ENCODE results near the gene REN. TPM values are rescaled to one million over a fixed set of nuclear protein-coding genes. Genes with fewer than 3 reads are reported as not detected.
A peak's percentile ranks its signal among the peaks of the same experiment; 100 is the strongest.

The REN gene
- total and polyA plus RNA-seq, 12 donors = 0.24 to 3.6 (median 0.95) TPM; not detected in 3

DNA sequence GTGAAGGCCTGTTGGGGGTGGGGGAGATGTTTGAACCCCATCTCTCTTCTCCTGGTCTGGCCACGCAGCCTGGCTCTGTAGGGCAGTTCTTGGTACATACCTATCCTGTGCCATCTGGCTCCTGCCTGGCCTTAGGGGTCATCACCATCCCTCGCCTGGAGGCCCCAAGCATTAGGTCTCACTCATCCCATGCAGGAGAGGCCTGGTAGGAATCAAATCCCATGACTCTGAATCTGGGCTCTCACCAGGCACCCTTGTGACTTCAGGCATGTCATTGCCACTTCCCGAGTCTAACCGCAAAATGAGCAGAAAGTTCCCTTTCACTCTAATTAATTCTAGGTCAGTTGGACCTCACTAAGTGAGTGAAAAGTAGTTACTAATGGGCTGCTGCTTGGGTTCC lies 51.5 kb downstream of the REN start:
- 85 to 96% (median 93%) methylated on average over 3 to 4 of the region's 4 CpGs for WGBS, 4 donors
- Histone ChIP-seq H3K36me3 (replicated peaks in 1 of 2) (peaks cover 0 to 23% of the 10 kb centered on the region in 2 donors), H3K9me3 (replicated peaks in 1 of 3) (no peaks in the 10 kb centered on the region), H3K4me1 (replicated peaks in 1 of 2) (peaks cover 13 to 19% of the 10 kb centered on the region in 2 donors), H3K27me3 (no peaks in the 10 kb centered on the region), H3K4me3 (no peak overlapping the region), H3K27ac (peak overlapping the region in 1 of 5 donors; percentile 31)
- TF ChIP-seq POLR2A (IDR thresholded peaks at IDR 0.05) = no peak
- TF ChIP-seq, protein P1, sequence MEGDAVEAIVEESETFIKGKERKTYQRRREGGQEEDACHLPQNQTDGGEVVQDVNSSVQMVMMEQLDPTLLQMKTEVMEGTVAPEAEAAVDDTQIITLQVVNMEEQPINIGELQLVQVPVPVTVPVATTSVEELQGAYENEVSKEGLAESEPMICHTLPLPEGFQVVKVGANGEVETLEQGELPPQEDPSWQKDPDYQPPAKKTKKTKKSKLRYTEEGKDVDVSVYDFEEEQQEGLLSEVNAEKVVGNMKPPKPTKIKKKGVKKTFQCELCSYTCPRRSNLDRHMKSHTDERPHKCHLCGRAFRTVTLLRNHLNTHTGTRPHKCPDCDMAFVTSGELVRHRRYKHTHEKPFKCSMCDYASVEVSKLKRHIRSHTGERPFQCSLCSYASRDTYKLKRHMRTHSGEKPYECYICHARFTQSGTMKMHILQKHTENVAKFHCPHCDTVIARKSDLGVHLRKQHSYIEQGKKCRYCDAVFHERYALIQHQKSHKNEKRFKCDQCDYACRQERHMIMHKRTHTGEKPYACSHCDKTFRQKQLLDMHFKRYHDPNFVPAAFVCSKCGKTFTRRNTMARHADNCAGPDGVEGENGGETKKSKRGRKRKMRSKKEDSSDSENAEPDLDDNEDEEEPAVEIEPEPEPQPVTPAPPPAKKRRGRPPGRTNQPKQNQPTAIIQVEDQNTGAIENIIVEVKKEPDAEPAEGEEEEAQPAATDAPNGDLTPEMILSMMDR (IDR thresholded peaks at IDR 0.05) = no peak
- intact Hi-C loops (cut with DNase I) = no loop called here
- no peak for DNase-seq

DNA sequence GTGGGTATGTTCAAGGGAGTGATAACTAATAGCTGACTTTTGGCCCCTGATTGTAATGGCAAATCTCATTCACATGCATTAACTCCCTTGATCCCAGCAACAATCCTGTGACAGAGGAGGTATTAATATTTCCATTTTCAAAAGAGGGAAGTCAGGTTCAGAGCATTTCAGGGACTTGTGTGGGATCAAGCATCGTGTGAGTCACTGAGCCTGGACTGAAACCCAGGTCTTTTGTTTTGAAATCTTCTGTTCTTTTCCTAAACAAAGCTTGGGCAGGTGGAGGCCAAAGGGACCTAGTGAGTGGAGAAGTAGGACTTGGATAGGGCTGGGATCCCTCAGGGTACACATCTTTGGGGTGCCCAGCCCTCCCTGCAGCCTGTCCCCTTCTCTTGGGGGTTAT lies 52.2 kb downstream of the REN start:
- Histone ChIP-seq H3K4me1 (replicated peaks in 1 of 2) (peaks cover 13 to 19% of the 10 kb centered on the region in 2 donors), H3K36me3 (replicated peaks in 1 of 2) (peaks cover 0 to 22% of the 10 kb centered on the region in 2 donors), H3K27me3 (no peaks in the 10 kb centered on the region), H3K4me3 (no peak overlapping the region), H3K27ac (peak overlapping the region in 1 of 5 donors; percentile 31), H3K9me3 (replicated peaks in 1 of 3) (no peaks in the 10 kb centered on the region)
- 28 to 53% (median 37%) methylated on average over 1 of the region's 1 CpG for WGBS, 4 donors
- DNase-seq = peak in 2 of 7 donors; percentile 34 to 40
- TF ChIP-seq POLR2A (IDR thresholded peaks at IDR 0.05) = no peak
- TF ChIP-seq, protein P1 (IDR thresholded peaks at IDR 0.05) = no peak
- intact Hi-C loops (cut with DNase I) = no loop called here

DNA sequence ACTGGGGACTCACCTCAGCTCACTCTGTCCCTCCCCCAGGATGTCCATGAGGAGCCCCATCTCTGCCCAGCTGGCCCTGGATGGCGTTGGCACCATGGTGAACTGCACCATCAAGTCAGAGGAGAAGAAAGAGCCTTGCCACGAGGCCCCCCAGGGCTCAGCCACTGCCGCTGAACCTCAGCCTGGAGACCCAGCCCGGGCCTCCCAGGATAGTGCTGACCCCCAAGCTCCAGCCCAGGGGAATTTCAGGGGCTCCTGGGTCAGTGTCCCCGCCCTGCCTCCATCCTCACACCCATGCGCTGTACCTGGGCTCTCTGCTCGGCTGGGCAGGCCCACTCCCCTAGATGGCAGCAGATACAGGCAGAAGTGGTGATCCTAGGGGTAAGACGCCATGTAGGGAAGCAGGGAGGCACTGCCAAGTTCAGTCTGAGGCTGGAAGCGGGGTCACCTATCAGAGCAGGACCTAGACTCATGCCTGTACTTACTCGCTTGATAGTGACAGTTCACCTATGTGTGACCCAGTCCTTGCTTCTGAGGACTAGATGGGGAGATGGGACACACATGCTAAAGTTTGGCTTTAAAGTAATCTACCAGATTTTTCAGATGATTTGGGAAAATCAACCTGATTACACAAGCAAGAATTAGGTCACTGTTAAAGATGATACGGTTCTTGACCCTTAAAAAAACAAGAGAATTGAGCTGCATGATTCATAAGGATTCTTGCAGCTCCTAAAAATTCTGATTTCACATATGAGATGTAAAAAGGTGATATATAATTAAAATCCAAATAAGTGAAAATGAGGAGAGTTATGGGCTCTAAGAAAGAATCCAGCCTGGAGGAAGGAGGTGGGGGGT lies 53.0 kb downstream of the REN start:
- peaks cover 13 to 19% of the 10 kb centered on the region in 2 donors for H3K4me1 ChIP-seq (replicated peaks in 1 of 2)
- intact Hi-C loops (cut with DNase I) = no loop called here
- no peak for DNase-seq

More for the DNA sequence above, 53.0 kb downstream of the REN start:
- Histone ChIP-seq H3K27ac (peak overlapping the region in 2 of 5 donors; percentile 31 to 64), H3K36me3 (replicated peaks in 1 of 2) (peaks cover 0 to 14% of the 10 kb centered on the region in 2 donors), H3K27me3 (no peaks in the 10 kb centered on the region), H3K9me3 (replicated peaks in 1 of 3) (no peaks in the 10 kb centered on the region), H3K4me3 (no peak overlapping the region)
- TF ChIP-seq, protein P1 (IDR thresholded peaks at IDR 0.05) = no peak
- TF ChIP-seq POLR2A (IDR thresholded peaks at IDR 0.05) = no peak
- WGBS, 4 donors = 76 to 82% (median 81%) methylated on average over 7 to 11 of the region's 11 CpGs
